Measurements from ENCODE around the gene AUTS2. TPM values are rescaled to one million over a fixed set of nuclear protein-coding genes. Genes with fewer than 3 reads are reported as not detected.

Gene AUTS2
- total and polyA plus RNA-seq, 2 of the 8 experiments (the other 6 are each of a cell fraction or from before 2014, with no cell fraction given): 25.9 to 101 TPM

DNA sequence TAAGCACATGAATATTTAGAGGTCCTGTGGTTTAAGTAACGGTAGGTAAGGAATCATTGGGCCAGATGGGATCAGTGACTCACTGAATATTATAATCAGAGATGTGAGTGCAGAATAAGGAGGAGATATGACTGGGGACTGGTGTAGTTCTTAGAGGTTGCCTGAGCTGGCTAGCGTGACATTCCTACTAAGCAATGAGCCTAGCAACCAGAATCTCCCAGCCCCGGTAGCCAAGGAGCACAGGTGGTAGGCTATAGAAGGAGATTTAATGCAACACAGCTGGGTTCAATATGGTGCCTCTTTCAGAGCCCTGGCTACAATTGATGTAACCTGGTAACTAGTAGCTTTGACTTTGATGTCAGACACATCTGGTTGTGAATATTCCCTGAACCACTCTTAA is 641.6 kb downstream of the AUTS2 start:
- H3K27ac ChIP-seq (ENCODE audit: low read depth, low read length): no peak overlapping the region
- no peak for FAIRE-seq
- DNase-seq (ENCODE audit: low read depth in 1 of 2, low spot score in 2 of 2): no peak
- H3K23ac ChIP-seq (ENCODE audit: insufficient read length): no peak overlapping the region
- no peak overlapping the region for H2BK120ac ChIP-seq (replicated peaks; ENCODE audit: low read depth, low read length)
- POLR2A ChIA-PET (ENCODE audit: partially characterized antibody): no interaction called here
- no peak overlapping the region for H2AFZ ChIP-seq (ENCODE audit: low read length)
- no peak overlapping the region for H2BK15ac ChIP-seq (ENCODE audit: low read length)
- no peak overlapping the region for H4K91ac ChIP-seq (replicated peaks; ENCODE audit: insufficient read length, low read length)
- no peak overlapping the region for H3K4me2 ChIP-seq (ENCODE audit: insufficient read depth in 1 of 2, low read depth in 2 of 2, low read length in 2 of 2)
- WGBS, 2 experiments (ENCODE audit: extremely low coverage in 1 of 2, insufficient coverage in 1 of 2, insufficient read length in 1 of 2, insufficient replicate concordance in 2 of 2, low coverage in 1 of 2, low lambda C conversion rate in 2 of 2, missing lambda C conversion rate in 1 of 2): 93% methylated on average over 3 of the region's 3 CpGs; no CpG with 5 or more reads in 1 of the 2 experiments
- no peak overlapping the region for H3K14ac ChIP-seq (ENCODE audit: insufficient read length)
- no peak overlapping the region for H3K56ac ChIP-seq (replicated peaks; ENCODE audit: insufficient read length, low read depth, low read length)
- CTCF ChIA-PET (ENCODE audit: partially characterized antibody): no interaction called here
- H3K23me2 ChIP-seq (ENCODE audit: low read depth, low read length): no peaks in the 10 kb centered on the region
- H2AK5ac ChIP-seq (ENCODE audit: low read depth, low read length): no peak overlapping the region
- H3K27me3 ChIP-seq (replicated peaks in 1 of 4; ENCODE audit: control insufficient read depth in 3 of 4, extremely low read depth in 1 of 4, insufficient read depth in 3 of 4, low read length in 3 of 4): no peaks in the 10 kb centered on the region
- no peak overlapping the region for H4K8ac ChIP-seq (ENCODE audit: extremely low read depth, insufficient read depth, low read length)
- no peak overlapping the region for H3K4me3 ChIP-seq (ENCODE audit: extremely low read depth in 1 of 4, insufficient read depth in 2 of 4, low read depth in 3 of 4, low read length in 4 of 4)
- no peak overlapping the region for H4K5ac ChIP-seq (ENCODE audit: insufficient read length, low read depth, low read length)
- H2BK5ac ChIP-seq (ENCODE audit: low read depth, low read length): no peak overlapping the region
- no peak overlapping the region for H3K18ac ChIP-seq (ENCODE audit: extremely low read depth, low read length)
- no peaks in the 10 kb centered on the region for H3K79me1 ChIP-seq (ENCODE audit: low read depth, low read length)
- H3K36me3 ChIP-seq (ENCODE audit: control insufficient read depth in 2 of 4, insufficient read depth in 4 of 4, low read length in 3 of 4): no peaks in the 10 kb centered on the region
- no peak for TF ChIP-seq KDM5A (IDR thresholded peaks at IDR 0.05; ENCODE audit: low read length)
- TF ChIP-seq SP4 (IDR thresholded peaks at IDR 0.05; ENCODE audit: low read length): no peak
- TF ChIP-seq RBBP5 (IDR thresholded peaks at IDR 0.05; ENCODE audit: borderline replicate concordance, low read depth, low read length): no peak
- TF ChIP-seq CEBPB (IDR thresholded peaks at IDR 0.05; ENCODE audit: low read depth, low read length): no peak
- no peak for TF ChIP-seq JUN (IDR thresholded peaks at IDR 0.05; ENCODE audit: low read depth, low read length)
- no peak for TF ChIP-seq POU5F1 (IDR thresholded peaks at IDR 0.05; ENCODE audit: low read depth, low read length)
- TF ChIP-seq CTCF (IDR thresholded peaks at IDR 0.05; ENCODE audit: control extremely low read depth in 1 of 3, insufficient read depth in 1 of 3, low read depth in 1 of 3, low read length in 3 of 3): no peak
- H3K9me3 ChIP-seq (ENCODE audit: insufficient read depth in 2 of 2, low read depth in 1 of 2, low read length in 1 of 2): no peaks in the 10 kb centered on the region
- H4K20me1 ChIP-seq (replicated peaks in 1 of 2; ENCODE audit: control insufficient read depth in 1 of 2, insufficient read depth in 2 of 2, low read length in 2 of 2): no peaks in the 10 kb centered on the region
- H3K4me1 ChIP-seq (replicated peaks in 1 of 4; ENCODE audit: control insufficient read depth in 3 of 4, insufficient read depth in 4 of 4, low read length in 3 of 4): peaks cover 0 to 4% (median 1%) of the 10 kb centered on the region in 4 experiments; a peak in 3 of 7 replicates
- H2BK12ac ChIP-seq (ENCODE audit: low read depth, low read length): no peak overlapping the region
- H3K79me2 ChIP-seq (ENCODE audit: control insufficient read depth in 1 of 2, insufficient read depth in 2 of 2, low read length in 2 of 2): no peaks in the 10 kb centered on the region
- no peak overlapping the region for H3K4ac ChIP-seq (replicated peaks; ENCODE audit: insufficient read length, low read depth, low read length)
- H2BK20ac ChIP-seq (ENCODE audit: low read length): no peak overlapping the region
- H3K9ac ChIP-seq (replicated peaks in 1 of 4; ENCODE audit: extremely low read depth in 1 of 4, low read depth in 3 of 4, low read length in 3 of 4): no peak overlapping the region
